ENCODE data around the gene SOCS6. TPM values are rescaled to one million over a fixed set of nuclear protein-coding genes. Genes with fewer than 3 reads are reported as not detected.
"Not testable (repeated sequence)": the region's sequence is repeated elsewhere in the genome, so short reads cannot be mapped to it uniquely, and the experiment has no call there.

Gene SOCS6, protein sequence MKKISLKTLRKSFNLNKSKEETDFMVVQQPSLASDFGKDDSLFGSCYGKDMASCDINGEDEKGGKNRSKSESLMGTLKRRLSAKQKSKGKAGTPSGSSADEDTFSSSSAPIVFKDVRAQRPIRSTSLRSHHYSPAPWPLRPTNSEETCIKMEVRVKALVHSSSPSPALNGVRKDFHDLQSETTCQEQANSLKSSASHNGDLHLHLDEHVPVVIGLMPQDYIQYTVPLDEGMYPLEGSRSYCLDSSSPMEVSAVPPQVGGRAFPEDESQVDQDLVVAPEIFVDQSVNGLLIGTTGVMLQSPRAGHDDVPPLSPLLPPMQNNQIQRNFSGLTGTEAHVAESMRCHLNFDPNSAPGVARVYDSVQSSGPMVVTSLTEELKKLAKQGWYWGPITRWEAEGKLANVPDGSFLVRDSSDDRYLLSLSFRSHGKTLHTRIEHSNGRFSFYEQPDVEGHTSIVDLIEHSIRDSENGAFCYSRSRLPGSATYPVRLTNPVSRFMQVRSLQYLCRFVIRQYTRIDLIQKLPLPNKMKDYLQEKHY
- total RNA-seq: 12.3 and 13.9 TPM in 2 replicates

DNA sequence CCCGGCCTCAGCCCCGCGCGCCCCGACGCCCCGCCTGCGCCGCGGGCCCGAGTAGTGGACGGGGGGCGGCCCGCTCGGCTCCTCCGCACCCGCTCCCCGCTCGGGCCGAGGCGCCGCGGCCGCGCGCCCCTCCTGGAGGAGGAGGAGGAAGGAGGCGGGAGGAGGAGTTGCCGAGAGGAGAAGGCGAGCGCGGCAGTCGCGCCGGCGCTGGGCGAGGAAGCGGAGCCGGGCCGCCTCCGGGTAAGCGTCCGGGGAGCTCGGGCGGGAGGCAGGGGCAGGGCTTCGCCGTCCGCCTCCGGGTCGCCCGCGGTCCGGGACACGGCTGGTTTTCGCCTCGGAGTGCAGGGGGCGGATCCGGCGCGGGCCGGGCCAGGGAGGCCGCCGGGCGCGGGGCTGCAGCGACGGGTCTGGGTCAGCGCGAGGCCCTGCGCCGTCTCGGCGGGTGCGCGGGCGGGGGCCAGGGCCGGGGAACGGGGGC lies at the start of gene SOCS6:
SOCS6 (plus strand) TSS at position 195 of the 478 bp plus-strand sequence. CDS start 35,624 bp downstream, outside the sequence.
- peak within 1 kb of the TSS; percentile 87 for H3K4me3 ChIP-seq (ENCODE audit: low read depth, low read length)
- DNase-seq (ENCODE audit: low read depth): no peak
- TF ChIP-seq, protein P1, sequence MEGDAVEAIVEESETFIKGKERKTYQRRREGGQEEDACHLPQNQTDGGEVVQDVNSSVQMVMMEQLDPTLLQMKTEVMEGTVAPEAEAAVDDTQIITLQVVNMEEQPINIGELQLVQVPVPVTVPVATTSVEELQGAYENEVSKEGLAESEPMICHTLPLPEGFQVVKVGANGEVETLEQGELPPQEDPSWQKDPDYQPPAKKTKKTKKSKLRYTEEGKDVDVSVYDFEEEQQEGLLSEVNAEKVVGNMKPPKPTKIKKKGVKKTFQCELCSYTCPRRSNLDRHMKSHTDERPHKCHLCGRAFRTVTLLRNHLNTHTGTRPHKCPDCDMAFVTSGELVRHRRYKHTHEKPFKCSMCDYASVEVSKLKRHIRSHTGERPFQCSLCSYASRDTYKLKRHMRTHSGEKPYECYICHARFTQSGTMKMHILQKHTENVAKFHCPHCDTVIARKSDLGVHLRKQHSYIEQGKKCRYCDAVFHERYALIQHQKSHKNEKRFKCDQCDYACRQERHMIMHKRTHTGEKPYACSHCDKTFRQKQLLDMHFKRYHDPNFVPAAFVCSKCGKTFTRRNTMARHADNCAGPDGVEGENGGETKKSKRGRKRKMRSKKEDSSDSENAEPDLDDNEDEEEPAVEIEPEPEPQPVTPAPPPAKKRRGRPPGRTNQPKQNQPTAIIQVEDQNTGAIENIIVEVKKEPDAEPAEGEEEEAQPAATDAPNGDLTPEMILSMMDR (conservative IDR thresholded peaks at IDR 0.05; ENCODE audit: low read depth, low read length): no peak

DNA sequence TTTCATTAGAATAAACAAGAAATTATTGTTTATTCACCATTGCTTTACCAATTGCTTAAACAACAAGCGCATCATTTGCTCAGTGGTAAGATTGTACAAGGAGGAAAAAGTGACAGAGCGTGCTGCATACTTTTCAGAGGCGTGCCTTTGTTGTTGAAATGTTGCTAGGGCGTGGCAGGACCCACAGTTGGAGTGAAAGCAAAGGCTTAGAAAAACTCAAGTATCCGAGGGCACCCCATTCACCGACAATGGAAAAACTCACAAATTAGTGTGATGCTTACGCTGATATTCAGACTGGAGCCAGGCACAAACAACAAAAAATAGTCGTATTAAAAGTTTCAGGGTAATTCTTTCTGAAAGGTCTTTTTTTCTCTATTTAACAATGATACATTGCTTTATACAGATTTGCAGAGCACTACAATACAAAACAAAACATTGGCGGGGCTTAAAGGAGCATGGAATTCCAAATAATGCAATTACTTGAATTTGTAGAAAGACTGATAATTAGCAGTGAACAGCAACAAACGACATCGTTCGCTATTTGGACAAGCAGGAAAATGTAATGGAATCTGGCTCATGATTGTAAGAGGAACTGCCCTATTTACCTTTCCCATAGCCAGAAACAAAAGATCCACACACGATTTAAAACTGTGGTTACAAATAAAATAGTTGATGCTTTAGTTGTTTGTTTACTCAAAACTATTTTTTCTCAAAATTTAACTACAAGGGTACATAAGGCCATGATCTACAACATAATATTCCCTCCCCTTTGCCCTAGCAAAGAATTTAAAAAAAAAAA lies 45.5 kb upstream of the SOCS6 start:
- DNase-seq (ENCODE audit: low read depth): no peak
- H3K4me3 ChIP-seq (ENCODE audit: low read depth, low read length): no peak overlapping the region
- TF ChIP-seq, protein P1 (conservative IDR thresholded peaks at IDR 0.05; ENCODE audit: low read depth, low read length): no peak

DNA sequence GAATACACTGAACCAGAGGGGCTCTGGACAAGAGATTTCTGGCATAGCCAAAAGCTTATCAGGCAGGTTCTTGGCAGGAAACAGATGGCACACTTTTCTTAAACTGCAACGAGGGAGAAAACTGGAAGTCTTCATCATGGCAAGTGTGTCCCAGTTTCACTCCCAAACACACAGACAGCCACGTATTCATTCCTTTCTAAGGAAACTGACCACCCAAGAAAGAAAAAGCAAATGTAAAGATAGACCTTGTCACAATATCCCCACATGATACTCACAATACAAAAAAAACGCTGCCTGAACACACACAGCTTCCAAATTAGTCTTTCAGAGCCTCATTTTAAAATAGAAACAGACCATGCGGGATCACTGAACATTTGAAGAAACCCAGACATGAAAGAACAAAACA lies 42.8 kb upstream of the SOCS6 start:
- no peak for DNase-seq (ENCODE audit: low read depth)
- TF ChIP-seq, protein P1 (conservative IDR thresholded peaks at IDR 0.05; ENCODE audit: low read depth, low read length): no peak
- no peak overlapping the region for H3K4me3 ChIP-seq (ENCODE audit: low read depth, low read length)

DNA sequence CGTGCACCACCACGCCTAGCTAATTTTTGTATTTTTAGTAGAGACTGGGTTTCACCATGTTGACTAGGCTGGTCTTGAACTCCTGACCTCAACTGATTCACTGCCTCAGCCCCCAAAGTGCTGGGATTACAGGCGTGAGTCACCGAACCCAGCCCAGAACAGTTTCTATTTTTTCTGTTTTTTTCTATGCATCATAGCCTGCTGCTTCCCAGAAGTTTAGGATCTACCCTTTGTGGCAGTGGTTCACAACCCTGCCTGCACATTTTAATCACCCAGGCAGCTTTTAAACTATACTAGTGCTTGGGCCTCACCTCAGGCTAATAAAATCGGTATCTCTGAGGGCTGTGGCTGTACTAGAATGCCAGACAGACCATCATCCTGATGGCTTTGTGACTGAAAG lies 39.7 kb upstream of the SOCS6 start:
- no peak overlapping the region for H3K4me3 ChIP-seq (ENCODE audit: low read depth, low read length)
- TF ChIP-seq, protein P1 (conservative IDR thresholded peaks at IDR 0.05; ENCODE audit: low read depth, low read length): no peak
- no peak for DNase-seq (ENCODE audit: low read depth)

DNA sequence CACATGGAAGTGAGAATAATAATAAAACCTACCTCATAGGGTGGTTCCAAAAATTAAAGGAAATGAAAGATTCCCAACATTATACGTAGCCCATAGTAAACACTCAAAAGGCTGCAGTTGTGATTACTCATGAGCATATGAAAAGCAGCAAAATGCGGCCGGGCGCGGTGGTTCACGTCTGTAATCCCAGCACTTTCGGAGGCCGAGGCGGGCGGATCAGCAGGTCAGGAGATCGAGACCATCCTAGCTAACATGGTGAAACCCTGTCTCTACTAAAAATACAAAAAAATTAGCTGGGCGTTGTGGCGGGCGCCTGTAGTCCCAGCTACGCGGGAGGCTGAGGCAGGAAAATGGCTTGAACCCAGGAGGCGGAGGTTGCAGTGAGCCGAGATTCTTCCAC lies 39.0 kb upstream of the SOCS6 start:
- not testable (repeated sequence) for H3K4me3 ChIP-seq (ENCODE audit: low read depth, low read length); DNase-seq (ENCODE audit: low read depth)

DNA sequence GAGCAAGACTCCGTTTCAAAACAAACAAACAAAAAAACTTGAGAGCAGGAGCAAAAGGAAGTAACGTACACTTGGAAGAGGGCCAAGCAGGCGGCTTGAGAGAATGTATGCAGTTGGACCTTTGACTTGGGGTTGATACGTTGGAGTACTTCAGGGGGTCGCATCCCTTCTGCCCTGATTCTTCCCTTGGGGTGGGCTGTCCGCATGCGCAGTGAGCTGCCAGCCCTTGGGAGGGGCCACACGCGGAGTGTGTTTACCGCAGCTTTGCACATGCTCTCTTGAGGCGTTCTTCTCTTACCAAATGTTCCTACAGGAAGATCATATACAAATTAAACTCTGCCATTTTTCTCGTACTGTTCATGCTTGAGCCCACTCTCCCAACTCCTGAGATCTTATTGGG lies 38.1 kb upstream of the SOCS6 start:
- DNase-seq (ENCODE audit: low read depth): no peak
- H3K4me3 ChIP-seq (ENCODE audit: low read depth, low read length): no peak overlapping the region
- TF ChIP-seq, protein P1 (conservative IDR thresholded peaks at IDR 0.05; ENCODE audit: low read depth, low read length): no peak

DNA sequence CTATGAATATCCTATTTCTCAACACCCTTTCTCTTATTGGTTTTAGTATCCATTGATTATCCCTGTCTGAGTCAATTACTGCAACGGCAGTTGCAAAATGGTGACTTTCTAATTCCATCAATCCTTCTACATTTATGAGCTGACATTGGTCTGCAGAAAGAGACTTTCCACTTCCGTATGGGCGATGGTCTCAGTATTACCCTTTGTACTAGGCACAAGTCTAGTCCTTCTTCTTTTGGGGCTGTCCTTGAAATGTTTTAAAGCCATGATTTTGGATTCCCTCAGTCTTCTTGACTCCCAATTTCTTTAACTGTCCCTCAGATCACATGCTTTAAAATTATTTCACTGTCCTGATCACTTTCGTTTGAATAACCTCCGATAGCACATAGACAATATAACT lies 32.7 kb upstream of the SOCS6 start:
- DNase-seq (ENCODE audit: low read depth): no peak
- TF ChIP-seq, protein P1 (conservative IDR thresholded peaks at IDR 0.05; ENCODE audit: low read depth, low read length): no peak
- no peak overlapping the region for H3K4me3 ChIP-seq (ENCODE audit: low read depth, low read length)

Data from epithelial cell of proximal tubule (primary cell).